Stimulated activated naive CD8-positive, alpha-beta T cell treated with anti-CD3 and anti-CD28 coated beads, Interleukin-15, Interleukin-2, amounts not matched to agents 100 ng/mL and 50 ng/mL, for 24 hours (primary cell): Measurements from ENCODE around the gene REG3A.

Source experiments
- H3K27ac Mint-ChIP-seq: one replicate; pipeline ENCODE4 v1.8.0; 2021; ENCODE audit warnings: mild to moderate bottlenecking, mixed read lengths
- H3K27me3 Mint-ChIP-seq: one replicate; pipeline ENCODE4 v1.8.0; 2021; ENCODE audit warnings: mixed read lengths
- H3K36me3 Mint-ChIP-seq: one replicate; pipeline ENCODE4 v1.8.0; 2021; ENCODE audit warnings: low read depth, mixed read lengths
- H3K4me1 Mint-ChIP-seq: one replicate; pipeline ENCODE4 v1.8.0; 2021; ENCODE audit warnings: low read depth, mixed read lengths
- H3K4me3 Mint-ChIP-seq: one replicate; pipeline ENCODE4 v1.8.0; 2021; ENCODE audit warnings: mild to moderate bottlenecking, mixed read lengths
- H3K9me3 Mint-ChIP-seq: one replicate; pipeline ENCODE4 v1.8.0; 2021; ENCODE audit warnings: mixed read lengths

Gene REG3A

DNA sequence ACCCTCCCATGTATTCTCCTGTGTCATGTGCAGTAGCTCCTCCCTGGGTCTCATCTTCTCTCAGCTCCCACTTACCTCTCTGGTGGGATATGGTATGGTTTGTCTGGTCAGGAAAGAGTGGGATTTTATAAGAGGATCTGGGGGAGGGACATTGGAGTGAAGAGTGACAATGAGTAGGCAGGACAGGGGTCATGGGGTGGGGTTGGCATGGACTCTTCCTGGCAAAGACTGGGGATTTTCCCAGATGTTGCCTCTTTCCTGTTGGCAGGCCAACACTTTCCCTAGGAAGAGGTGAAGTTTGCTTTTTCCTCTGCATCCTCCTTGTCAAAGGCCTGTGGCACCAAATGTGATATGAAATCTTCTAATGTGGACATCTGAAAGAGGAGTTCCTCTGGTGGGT lies at the start of gene REG3A:
Gene REG3A, minus strand, starts transcription at position 101 of the 400 bp plus-strand sequence. CDS start 348 bp downstream, outside the sequence.
- Mint-ChIP-seq H3K27ac (no peak within 1 kb of the TSS), H3K4me3 (no peak within 1 kb of the TSS), H3K36me3 (no peaks in the 10 kb centered on the region), H3K4me1 (no peaks in the 10 kb centered on the region), H3K9me3 (peaks cover 9% of the 10 kb centered on the region), H3K27me3 (no peaks in the 10 kb centered on the region)

DNA sequence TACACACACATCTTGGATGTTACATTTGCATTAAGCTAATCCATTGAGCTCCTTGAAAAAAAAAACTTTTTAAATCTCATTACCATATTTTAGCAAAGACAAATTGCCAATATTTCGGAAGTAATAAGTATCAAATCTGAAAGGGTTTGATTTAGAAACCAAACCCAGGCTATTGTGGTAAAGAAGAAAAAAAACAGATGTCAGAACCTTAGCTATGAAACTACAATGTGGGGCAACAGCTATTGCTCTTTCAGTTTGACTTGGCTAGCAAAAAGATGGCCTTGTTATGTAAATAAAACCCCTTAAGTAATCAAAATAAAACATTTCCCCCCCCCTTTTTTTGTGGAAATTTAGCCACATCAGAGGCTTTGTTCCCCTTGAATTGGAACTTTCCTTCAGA lies 41.2 kb upstream of the REG3A start:
- Mint-ChIP-seq H3K4me3 (no peak overlapping the region), H3K27me3 (no peaks in the 10 kb centered on the region), H3K36me3 (no peaks in the 10 kb centered on the region), H3K9me3 (no peaks in the 10 kb centered on the region), H3K4me1 (no peaks in the 10 kb centered on the region), H3K27ac (no peak overlapping the region)

DNA sequence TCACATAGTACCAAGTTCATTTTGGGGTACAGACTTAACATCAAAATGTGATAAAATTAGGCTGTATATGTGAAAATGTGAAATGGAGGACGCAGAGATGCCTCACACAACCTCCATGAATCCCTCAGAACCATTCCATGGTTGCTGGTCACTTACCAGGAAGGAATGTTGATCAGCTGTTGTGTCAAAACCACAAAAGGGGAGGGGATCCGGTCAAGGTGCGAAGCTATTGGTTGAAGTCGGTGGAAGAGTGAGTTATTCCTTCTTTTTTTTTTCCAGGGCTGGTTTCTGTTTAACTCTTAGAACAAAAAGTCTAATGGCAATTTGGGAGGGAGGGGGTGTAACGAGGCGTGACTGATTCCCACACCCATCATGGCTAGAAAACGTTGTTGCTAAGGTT lies 32.3 kb upstream of the REG3A start:
- Mint-ChIP-seq H3K4me1 (no peaks in the 10 kb centered on the region), H3K36me3 (no peaks in the 10 kb centered on the region), H3K27me3 (no peaks in the 10 kb centered on the region), H3K9me3 (peaks cover 12% of the 10 kb centered on the region), H3K4me3 (no peak overlapping the region), H3K27ac (no peak overlapping the region)

DNA sequence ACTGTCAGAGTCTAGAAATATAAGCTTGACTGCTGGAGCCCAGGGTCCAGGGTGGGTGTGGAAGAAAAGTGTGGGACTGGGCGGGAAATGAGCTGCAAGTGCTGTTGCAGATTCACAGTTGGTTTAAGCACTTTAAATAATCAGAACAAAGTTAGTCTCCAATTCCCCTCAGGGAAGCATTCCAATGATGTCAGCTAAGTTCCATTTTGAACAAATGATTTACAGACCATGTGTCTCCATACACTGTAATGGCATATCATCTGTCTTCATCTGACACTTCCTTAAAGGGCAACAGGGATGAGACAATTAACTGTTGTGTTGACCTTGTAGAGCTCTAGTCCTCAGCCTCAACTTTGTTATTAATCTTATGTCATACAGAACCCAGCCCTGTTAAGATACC lies 31.5 kb upstream of the REG3A start:
- Mint-ChIP-seq H3K27me3 (no peaks in the 10 kb centered on the region), H3K4me3 (no peak overlapping the region), H3K4me1 (no peaks in the 10 kb centered on the region), H3K36me3 (no peaks in the 10 kb centered on the region), H3K27ac (no peak overlapping the region), H3K9me3 (peaks cover 12% of the 10 kb centered on the region)

DNA sequence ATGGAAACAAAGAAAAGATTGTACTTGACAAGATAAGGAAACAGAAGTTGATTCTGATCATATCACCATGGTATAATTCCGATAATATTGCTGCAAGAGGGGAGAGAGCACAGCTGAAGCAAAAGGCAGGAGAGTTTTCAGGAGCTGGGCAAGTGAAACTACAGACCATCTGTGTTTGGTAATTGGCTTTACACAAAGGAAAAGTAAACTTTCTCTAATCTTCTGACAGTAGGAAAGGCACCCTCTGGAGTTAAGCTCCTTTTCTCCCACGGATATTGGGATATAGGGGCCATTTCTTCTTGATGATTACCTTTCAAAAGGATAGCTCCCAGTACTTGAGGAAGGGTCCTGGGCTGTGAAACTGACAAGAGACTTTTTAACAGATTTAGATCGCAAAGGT lies 29.9 kb upstream of the REG3A start:
- peaks cover 17% of the 10 kb centered on the region for H3K9me3 Mint-ChIP-seq
- H3K4me3 Mint-ChIP-seq = no peak overlapping the region
- no peaks in the 10 kb centered on the region for H3K4me1 Mint-ChIP-seq
- H3K36me3 Mint-ChIP-seq = no peaks in the 10 kb centered on the region
- no peaks in the 10 kb centered on the region for H3K27me3 Mint-ChIP-seq
- H3K27ac Mint-ChIP-seq = no peak overlapping the region

DNA sequence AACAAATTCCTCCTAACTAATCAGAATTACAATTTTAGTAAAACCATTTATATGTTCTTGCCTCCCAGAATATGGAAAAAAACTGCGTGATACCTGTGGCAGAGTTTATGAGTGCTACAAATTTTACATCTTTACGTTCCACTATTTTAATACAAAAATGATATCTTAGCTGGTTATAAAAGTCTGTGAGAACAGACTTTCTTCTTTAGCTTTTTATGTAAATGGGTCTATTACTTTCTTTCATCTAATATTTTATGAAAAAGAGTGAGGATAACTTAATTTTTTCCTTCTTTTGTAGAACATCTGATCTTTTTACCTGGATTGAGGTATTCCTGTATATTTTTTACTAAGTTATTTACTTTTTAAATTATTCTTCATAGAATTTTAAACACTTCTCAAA lies 22.1 kb upstream of the REG3A start:
- Mint-ChIP-seq H3K27ac (no peak overlapping the region), H3K4me1 (no peaks in the 10 kb centered on the region), H3K36me3 (no peaks in the 10 kb centered on the region)

DNA sequence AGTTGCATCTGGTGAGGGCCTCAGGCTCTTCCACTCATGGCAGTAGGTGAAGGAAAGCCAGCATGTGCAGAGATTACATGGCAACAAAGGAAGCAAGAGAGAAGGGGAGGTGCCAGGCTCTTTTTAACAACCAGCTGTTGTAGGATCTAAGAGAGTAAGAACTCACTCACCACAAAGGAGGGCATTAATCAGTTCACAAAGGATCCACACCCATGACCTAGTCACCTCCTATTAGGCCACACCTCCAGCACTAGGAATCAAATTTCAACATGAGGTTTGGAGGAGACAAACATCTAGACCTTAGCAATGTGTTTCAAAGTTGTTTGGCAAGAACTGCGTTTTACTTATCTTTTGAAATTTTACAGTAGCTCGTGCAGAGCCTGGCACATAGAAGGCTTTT lies 20.5 kb upstream of the REG3A start:
- Mint-ChIP-seq H3K27ac (no peak overlapping the region), H3K27me3 (no peaks in the 10 kb centered on the region), H3K4me1 (no peaks in the 10 kb centered on the region), H3K4me3 (no peak overlapping the region), H3K9me3 (peaks cover 26% of the 10 kb centered on the region), H3K36me3 (no peaks in the 10 kb centered on the region)

More for the DNA sequence above, 22.1 kb upstream of the REG3A start:
- H3K9me3 Mint-ChIP-seq = peaks cover 26% of the 10 kb centered on the region
- H3K27me3 Mint-ChIP-seq = no peaks in the 10 kb centered on the region
- no peak overlapping the region for H3K4me3 Mint-ChIP-seq

DNA sequence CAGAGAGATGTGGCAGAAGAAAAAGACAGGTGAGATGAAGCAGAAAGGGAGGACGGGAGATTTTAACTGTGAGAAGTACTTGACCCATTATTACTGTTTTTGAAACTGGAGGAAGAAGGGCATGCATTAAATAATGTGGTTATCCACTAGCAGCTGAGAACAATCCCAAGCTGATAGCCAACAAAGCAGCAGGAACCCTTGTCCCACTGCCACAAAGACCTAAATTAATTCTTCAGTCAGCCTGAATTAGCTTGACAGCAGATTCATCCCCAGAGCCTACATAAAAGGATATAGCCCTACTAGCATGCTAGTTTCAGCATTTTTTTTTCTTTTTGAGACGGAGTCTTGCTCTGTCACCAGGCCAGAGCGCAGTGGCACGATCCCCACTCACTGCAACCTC lies 19.5 kb upstream of the REG3A start:
- peaks cover 21% of the 10 kb centered on the region for H3K9me3 Mint-ChIP-seq
- H3K36me3 Mint-ChIP-seq = no peaks in the 10 kb centered on the region
- no peaks in the 10 kb centered on the region for H3K4me1 Mint-ChIP-seq
- H3K27me3 Mint-ChIP-seq = no peaks in the 10 kb centered on the region
- H3K27ac Mint-ChIP-seq = no peak overlapping the region
- no peak overlapping the region for H3K4me3 Mint-ChIP-seq

DNA sequence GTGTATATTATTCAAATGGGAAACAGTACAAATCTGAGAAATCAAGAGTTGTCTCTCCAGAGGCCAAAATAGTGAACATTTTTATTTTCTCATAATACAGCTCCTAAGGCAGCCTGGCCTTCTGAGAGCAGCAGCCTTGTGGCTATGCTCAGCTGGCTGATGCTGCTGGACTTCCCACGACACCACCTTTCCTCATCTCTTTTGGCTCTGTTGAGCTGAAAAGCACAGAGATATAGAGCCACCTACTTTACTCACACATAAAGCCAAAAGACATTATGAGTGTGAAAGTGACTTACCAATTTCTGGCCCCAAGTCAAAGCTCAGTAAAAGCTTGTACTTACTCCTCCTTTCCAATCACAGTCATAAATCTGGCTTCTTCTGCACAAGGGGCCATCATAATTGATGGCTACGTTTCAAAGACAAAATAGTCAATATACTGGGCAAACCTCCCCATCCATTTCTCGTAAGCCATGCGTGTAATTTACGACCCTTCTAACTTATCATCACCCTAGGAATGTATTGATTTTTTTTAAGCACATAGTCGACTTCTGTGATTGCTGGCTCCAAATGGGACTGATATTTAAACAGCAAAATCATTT lies 18.6 kb upstream of the REG3A start:
- Mint-ChIP-seq H3K4me3 (no peak overlapping the region), H3K4me1 (no peaks in the 10 kb centered on the region), H3K27ac (no peak overlapping the region), H3K27me3 (no peaks in the 10 kb centered on the region), H3K9me3 (peaks cover 21% of the 10 kb centered on the region), H3K36me3 (no peaks in the 10 kb centered on the region)

DNA sequence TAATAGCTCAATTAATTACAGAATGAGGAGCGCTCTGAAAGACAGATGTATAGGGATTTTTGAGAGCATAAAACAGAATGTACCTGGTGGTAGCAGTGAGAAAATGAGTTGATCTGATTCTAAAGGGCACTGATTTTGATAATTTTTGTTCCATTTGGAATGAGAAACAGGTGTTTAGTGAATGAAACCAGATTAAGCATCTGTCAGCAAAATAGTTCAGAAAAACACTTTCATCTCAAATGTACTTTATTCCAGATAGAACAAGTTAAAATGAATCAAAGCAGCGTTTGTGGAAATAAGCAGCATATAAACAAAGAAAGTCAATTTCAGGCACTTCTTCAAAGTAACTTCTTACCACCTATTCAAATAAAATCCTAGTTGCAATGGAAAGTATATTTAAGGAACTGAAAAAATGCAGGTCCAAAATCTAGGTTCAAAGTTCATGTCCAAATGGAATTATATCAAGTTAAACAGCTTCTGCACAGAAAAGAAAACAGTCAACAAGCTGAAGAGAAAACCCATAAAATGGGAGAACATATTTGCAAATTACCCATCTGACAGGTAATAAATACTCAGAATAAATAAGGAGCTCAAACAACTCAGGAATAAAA lies 11.9 kb upstream of the REG3A start:
- Mint-ChIP-seq H3K27ac (no peak overlapping the region), H3K4me1 (no peaks in the 10 kb centered on the region), H3K36me3 (no peaks in the 10 kb centered on the region), H3K27me3 (no peaks in the 10 kb centered on the region), H3K9me3 (peaks cover 3% of the 10 kb centered on the region), H3K4me3 (no peak overlapping the region)

DNA sequence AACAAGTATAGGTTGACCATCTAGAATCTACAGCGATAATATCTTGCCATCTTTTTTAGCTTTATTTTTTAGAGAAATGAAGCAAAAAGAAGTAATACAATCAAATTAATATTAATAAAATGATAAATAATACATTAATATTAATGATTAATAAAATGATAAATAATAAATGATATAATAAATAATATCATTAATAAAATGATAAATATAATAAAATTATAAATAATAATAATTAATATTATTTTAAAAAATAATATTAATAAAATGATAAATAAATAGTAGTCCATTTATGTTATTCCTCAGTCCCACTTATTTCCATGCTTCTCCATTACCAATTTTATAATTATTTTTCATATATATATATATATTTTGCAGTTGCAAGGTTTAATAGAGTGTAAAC lies 3.2 kb upstream of the REG3A start:
- H3K27me3 Mint-ChIP-seq = no peaks in the 10 kb centered on the region
- H3K4me1 Mint-ChIP-seq = no peaks in the 10 kb centered on the region
- peaks cover 3% of the 10 kb centered on the region for H3K9me3 Mint-ChIP-seq

DNA sequence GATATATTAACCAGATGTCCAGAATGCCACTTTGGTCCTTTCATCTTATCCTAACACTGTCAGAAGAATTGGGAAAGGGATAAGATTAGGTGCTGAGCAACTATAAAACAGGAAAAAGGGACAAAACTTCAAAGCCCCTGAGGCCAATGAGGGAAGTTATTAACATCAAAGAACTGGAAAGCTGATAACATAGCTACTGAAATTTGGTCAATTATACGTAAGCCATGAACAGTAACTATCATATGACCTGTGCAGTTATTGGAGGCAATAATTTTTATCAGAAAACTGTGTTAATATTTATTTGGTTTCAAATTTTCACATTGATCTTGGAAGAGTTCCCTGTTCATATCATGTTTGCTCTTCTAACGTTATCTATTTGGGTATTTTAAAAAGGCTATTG lies 2.6 kb upstream of the REG3A start:
- Mint-ChIP-seq H3K4me1 (no peaks in the 10 kb centered on the region), H3K4me3 (no peak overlapping the region), H3K9me3 (peaks cover 5% of the 10 kb centered on the region), H3K27me3 (no peaks in the 10 kb centered on the region), H3K27ac (no peak overlapping the region), H3K36me3 (no peaks in the 10 kb centered on the region)

More for the DNA sequence above, 3.2 kb upstream of the REG3A start:
- Mint-ChIP-seq H3K36me3 (no peaks in the 10 kb centered on the region), H3K27ac (no peak overlapping the region), H3K4me3 (no peak overlapping the region)

DNA sequence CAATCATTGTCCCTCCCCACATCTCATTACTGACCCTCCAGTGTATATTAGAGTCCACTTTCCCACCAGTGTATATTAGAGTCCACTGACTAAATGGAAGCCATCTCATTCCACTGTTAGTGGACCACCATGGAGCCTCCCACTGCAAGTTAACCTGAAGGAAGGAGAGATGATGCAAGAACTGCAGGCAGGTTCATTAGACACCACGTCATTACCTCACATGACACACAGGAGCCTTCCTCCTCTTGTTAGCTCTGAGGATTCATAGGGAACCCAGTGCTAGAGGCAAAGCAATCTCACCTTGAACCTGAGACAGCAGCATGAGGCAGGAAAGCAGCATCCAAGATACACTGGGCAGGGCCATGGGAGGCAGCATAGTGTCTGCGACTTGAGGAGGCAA lies 523 bp downstream of the REG3A start:
- no peaks in the 10 kb centered on the region for H3K36me3 Mint-ChIP-seq
- no peaks in the 10 kb centered on the region for H3K27me3 Mint-ChIP-seq
- H3K9me3 Mint-ChIP-seq = peaks cover 6% of the 10 kb centered on the region
- no peaks in the 10 kb centered on the region for H3K4me1 Mint-ChIP-seq
- H3K27ac Mint-ChIP-seq = no peak overlapping the region
- H3K4me3 Mint-ChIP-seq = no peak overlapping the region

DNA sequence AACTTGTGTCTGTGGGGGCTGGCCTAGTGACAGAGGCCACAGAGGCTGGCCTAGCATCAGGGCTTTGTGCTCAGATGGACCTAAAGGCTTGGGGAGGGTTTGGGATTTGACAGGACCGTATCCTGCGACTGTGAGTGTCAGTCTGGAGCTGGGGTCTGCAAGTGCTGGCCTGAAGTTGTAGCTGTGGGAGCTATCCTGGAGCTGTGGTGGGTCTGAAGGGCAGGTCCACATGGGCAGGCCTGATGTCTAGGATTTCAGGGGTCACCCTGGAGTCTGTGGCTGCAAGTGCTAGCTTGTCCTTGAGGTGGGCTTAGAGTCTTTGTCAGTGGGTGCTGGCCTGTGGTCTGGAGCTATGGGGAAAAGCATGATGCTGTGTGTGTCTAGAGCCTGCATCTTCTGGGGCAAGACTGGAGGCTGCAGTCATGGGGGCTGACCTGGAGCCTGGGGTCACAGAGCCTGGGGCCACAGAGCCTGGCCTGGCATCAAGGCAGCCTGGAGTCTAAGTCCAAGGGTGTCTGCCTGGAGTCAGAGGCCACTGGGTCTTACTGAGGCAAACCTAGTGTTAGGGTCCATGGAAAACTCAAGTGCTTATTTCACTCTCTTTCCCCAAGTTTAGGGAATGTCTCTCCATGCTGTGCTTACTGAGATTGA lies 3.6 kb downstream of the REG3A start:
- Mint-ChIP-seq H3K4me3 (no peak overlapping the region), H3K36me3 (no peaks in the 10 kb centered on the region), H3K9me3 (peaks cover 6% of the 10 kb centered on the region), H3K4me1 (no peaks in the 10 kb centered on the region), H3K27me3 (no peaks in the 10 kb centered on the region), H3K27ac (no peak overlapping the region)

DNA sequence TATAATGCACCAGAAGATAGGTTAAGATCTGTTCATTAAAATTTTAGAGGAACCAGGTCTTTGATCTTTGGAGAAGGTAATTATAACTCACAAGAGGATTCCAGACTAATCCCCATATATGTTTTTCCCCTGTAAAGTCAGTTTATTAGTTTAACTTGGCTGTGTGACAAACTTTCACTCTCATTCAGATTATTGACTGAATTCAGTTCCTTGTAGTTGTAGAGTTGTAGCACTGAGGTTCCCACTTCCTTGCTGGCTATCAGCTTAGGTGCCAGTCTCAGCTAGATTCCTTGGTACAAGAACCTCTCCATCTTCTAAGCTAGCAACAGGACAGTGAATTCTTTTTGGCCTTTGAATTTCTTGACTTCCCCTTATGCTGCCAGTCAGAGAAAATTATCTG lies 20.1 kb downstream of the REG3A start:
- H3K27ac Mint-ChIP-seq = no peak overlapping the region

DNA sequence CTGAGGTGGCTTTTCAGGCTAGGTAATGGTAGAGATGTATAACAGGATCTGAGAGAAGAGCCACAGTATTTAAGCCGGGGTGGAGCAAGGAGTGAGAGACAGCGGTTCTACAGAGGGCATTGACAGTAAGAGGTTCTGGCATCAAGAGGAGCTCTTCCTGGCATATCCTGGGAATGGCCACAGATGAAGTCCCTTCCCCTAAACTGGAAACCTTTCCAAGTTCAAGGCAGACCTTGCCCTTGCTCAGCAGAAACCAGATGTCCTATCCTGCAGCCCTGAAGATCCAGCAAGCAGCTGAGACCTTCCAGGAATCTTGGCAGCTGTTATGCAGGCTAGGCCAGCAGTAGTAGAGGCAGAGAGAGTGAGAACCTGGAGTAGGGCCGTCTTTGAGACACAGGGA lies 21.2 kb downstream of the REG3A start:
- Mint-ChIP-seq H3K36me3 (no peaks in the 10 kb centered on the region), H3K4me1 (no peaks in the 10 kb centered on the region), H3K27me3 (no peaks in the 10 kb centered on the region), H3K27ac (no peak overlapping the region), H3K4me3 (no peak overlapping the region), H3K9me3 (no peaks in the 10 kb centered on the region)

More for the DNA sequence above, 20.1 kb downstream of the REG3A start:
- Mint-ChIP-seq H3K36me3 (no peaks in the 10 kb centered on the region), H3K27me3 (no peaks in the 10 kb centered on the region), H3K4me1 (no peaks in the 10 kb centered on the region), H3K9me3 (no peaks in the 10 kb centered on the region), H3K4me3 (no peak overlapping the region)
